Activated CD8-positive, alpha-beta T cell treated with anti-CD3 and anti-CD28 coated beads for 36 hours (primary cell): ENCODE measurements around the gene TSPAN4. TPM values are rescaled to one million over a fixed set of nuclear protein-coding genes. Genes with fewer than 3 reads are reported as not detected.

ENCODE experiments used
- ATAC-seq: fragments of 200-7000 bp; cut with Tn5 transposase; one replicate; pipeline ENCODE4 v1.10.0; 2021; ENCODE audit warnings: mild to moderate bottlenecking, moderate library complexity
- CTCF ChIA-PET: fragments of 350-600 bp; sonication (Branson Sonifier 250); formaldehyde crosslinking; loops from one replicate; lab custom pipeline; 2021; ENCODE audit warnings: antibody characterized with exemption; lab: Charles Lee
- POLR2A ChIA-PET: fragments of 350-600 bp; sonication (Branson Sonifier 250); formaldehyde crosslinking; loops from one replicate; lab custom pipeline; 2021; ENCODE audit warnings: antibody characterized with exemption; lab: Charles Lee
- DNase-seq: peaks from one replicate; pipeline ENCODE4 v3.0.0-alpha.2; 2020
- H3K27ac Mint-ChIP-seq: one replicate; pipeline ENCODE4 v1.8.0; 2021; ENCODE audit warnings: mild to moderate bottlenecking, mixed read lengths
- H3K27me3 Mint-ChIP-seq: one replicate; pipeline ENCODE4 v1.8.0; 2021; ENCODE audit warnings: mixed read lengths
- H3K36me3 Mint-ChIP-seq: one replicate; pipeline ENCODE4 v1.8.0; 2021; ENCODE audit warnings: low read depth, mixed read lengths
- H3K4me1 Mint-ChIP-seq: one replicate; pipeline ENCODE4 v1.8.0; 2021; ENCODE audit warnings: low read depth, mixed read lengths
- H3K4me3 Mint-ChIP-seq: one replicate; pipeline ENCODE4 v1.8.0; 2021; ENCODE audit warnings: mild to moderate bottlenecking, moderate library complexity, mixed read lengths
- H3K9me3 Mint-ChIP-seq: one replicate; pipeline ENCODE4 v1.8.0; 2021; ENCODE audit warnings: mixed read lengths
- CTCF ChIP-seq: fragments of 200-600 bp; IDR thresholded peaks from one replicate; pipeline ENCODE4 v1.8.0; 2022; ENCODE audit warnings: antibody characterized with exemption, mild to moderate bottlenecking
- intact Hi-C: fragments of 100-400 bp; cut with micrococcal nuclease; formaldehyde crosslinking; loops from one replicate; pipeline ENCODE4 v1.10.0; 2022
- total RNA-seq, 2 experiments: library from RNA; stranded (reverse); gene quantifications; one replicate each; pipeline ENCODE4 v1.2.3, GENCODE V29; 2021

Gene TSPAN4
- total RNA-seq, 2 experiments from 2014 or later: 15.4 to 16.0 TPM

- peaks cover 19% of the 10 kb centered on the region for H3K36me3 Mint-ChIP-seq
- intact Hi-C loops: no loop called here
- no peak overlapping the region for H3K4me3 Mint-ChIP-seq
- no peak overlapping the region for H3K27ac Mint-ChIP-seq
- H3K4me1 Mint-ChIP-seq: peaks cover 28% of the 10 kb centered on the region
- ChIA-PET CTCF (interaction anchor here (1.9 kb wide), 1 partner anchor 10 kb away, joined by 7 read pairs; no protein-coding TSS in a partner anchor), POLR2A (interaction anchor here (8.2 to 21.1 kb wide), 2 partner anchors 9 to 22 kb away, joined by 81 to 273 read pairs; partner anchors contain the start of genes CD151, CRACR2B, PNPLA2 and RPLP2)
- TF ChIP-seq CTCF: no peak
- peaks cover 3% of the 10 kb centered on the region for H3K27me3 Mint-ChIP-seq
- no peaks in the 10 kb centered on the region for H3K9me3 Mint-ChIP-seq
- no peak for DNase-seq
- ATAC-seq: no peak
These were observed 4.7 kb upstream of the TSPAN4 start for GRCh38 chr11:837990-838307.

GRCh38 chr11:838441-839279 is 4.0 kb upstream of the TSPAN4 start:
- Mint-ChIP-seq H3K27ac (peak overlapping the region; percentile 46), H3K27me3 (peaks cover 3% of the 10 kb centered on the region), H3K4me3 (no peak overlapping the region), H3K36me3 (peaks cover 19% of the 10 kb centered on the region), H3K9me3 (no peaks in the 10 kb centered on the region), H3K4me1 (peaks cover 31% of the 10 kb centered on the region)
- ChIA-PET POLR2A (interaction anchor here (8.2 to 21.1 kb wide), 2 partner anchors 10 to 23 kb away, joined by 81 to 273 read pairs; partner anchors contain the start of genes CD151, CRACR2B, PNPLA2 and RPLP2), CTCF (interaction anchor here (1.9 kb wide), 1 partner anchor 9 kb away, joined by 7 read pairs; no protein-coding TSS in a partner anchor)
- intact Hi-C loops: no loop called here
- ATAC-seq (no peak), DNase-seq (no peak)
- TF ChIP-seq CTCF: no peak

GRCh38 chr11:839280-839623 is 3.4 kb upstream of the TSPAN4 start:
- Mint-ChIP-seq H3K27ac (no peak overlapping the region), H3K36me3 (peaks cover 19% of the 10 kb centered on the region), H3K27me3 (peaks cover 1% of the 10 kb centered on the region), H3K4me1 (peaks cover 31% of the 10 kb centered on the region), H3K9me3 (no peaks in the 10 kb centered on the region), H3K4me3 (no peak overlapping the region)
- ChIA-PET CTCF (no interaction called here), POLR2A (interaction anchor here (8.2 to 21.1 kb wide), 2 partner anchors 11 to 23 kb away, joined by 81 to 273 read pairs; partner anchors contain the start of genes CD151, CRACR2B, PNPLA2 and RPLP2)
- intact Hi-C loops: no loop called here
- DNase-seq (no peak), ATAC-seq (no peak)
- no peak for TF ChIP-seq CTCF

- H3K27ac Mint-ChIP-seq: no peak overlapping the region
- TF ChIP-seq CTCF: no peak
- peaks cover 33% of the 10 kb centered on the region for H3K4me1 Mint-ChIP-seq
- no peaks in the 10 kb centered on the region for H3K9me3 Mint-ChIP-seq
- POLR2A ChIA-PET: interaction anchor here (0.9 to 21.1 kb wide), 3 partner anchors 12 to 24 kb away, joined by 3 to 273 read pairs (median 81); partner anchors contain the start of genes CD151, CRACR2B, PNPLA2 and RPLP2
- DNase-seq (no peak), ATAC-seq (no peak)
- peak overlapping the region; percentile 85 for H3K4me3 Mint-ChIP-seq
- no peaks in the 10 kb centered on the region for H3K27me3 Mint-ChIP-seq
- H3K36me3 Mint-ChIP-seq: peaks cover 19% of the 10 kb centered on the region
- intact Hi-C loops: no loop called here
- CTCF ChIA-PET: interaction anchor here (1.1 kb wide), 1 partner anchor 56 kb away, joined by 3 read pairs; no protein-coding TSS in a partner anchor
These were observed 2.6 kb upstream of the TSPAN4 start for GRCh38 chr11:839875-840617.
